BLaER1 (cell line): ENCODE measurements around the gene RUVBL1.

Source experiments
- H3K27ac ChIP-seq: shearing (Covaris generic); formaldehyde crosslinking; 2 replicates; pipeline ENCODE4 v1.8.1; 2022
- H3K27me3 ChIP-seq: shearing (Covaris generic); formaldehyde crosslinking; 2 replicates; pipeline ENCODE4 v1.8.1; 2022
- H3K36me3 ChIP-seq: shearing (Covaris generic); formaldehyde crosslinking; 2 replicates; pipeline ENCODE4 v1.8.1; 2022
- H3K4me1 ChIP-seq: shearing (Covaris generic); formaldehyde crosslinking; 2 replicates; pipeline ENCODE4 v1.8.1; 2022
- H3K4me2 ChIP-seq: shearing (Covaris generic); formaldehyde crosslinking; 2 replicates; pipeline ENCODE4 v1.8.1; 2022
- H3K4me3 ChIP-seq: shearing (Covaris generic); formaldehyde crosslinking; 2 replicates; pipeline ENCODE4 v1.8.1; 2022
- H3K9ac ChIP-seq: shearing (Covaris generic); formaldehyde crosslinking; 2 replicates; pipeline ENCODE4 v1.8.1; 2022
- H3K9me3 ChIP-seq: shearing (Covaris generic); formaldehyde crosslinking; 2 replicates; pipeline ENCODE4 v1.8.1; 2022
- H4K20me1 ChIP-seq: shearing (Covaris generic); formaldehyde crosslinking; 2 replicates; pipeline ENCODE4 v1.8.1; 2022
- Cebpa-rat ChIP-seq: shearing (Covaris generic); IDR thresholded peaks from 2 replicates; pipeline ENCODE4 v1.8.1; 2022

Gene RUVBL1

DNA sequence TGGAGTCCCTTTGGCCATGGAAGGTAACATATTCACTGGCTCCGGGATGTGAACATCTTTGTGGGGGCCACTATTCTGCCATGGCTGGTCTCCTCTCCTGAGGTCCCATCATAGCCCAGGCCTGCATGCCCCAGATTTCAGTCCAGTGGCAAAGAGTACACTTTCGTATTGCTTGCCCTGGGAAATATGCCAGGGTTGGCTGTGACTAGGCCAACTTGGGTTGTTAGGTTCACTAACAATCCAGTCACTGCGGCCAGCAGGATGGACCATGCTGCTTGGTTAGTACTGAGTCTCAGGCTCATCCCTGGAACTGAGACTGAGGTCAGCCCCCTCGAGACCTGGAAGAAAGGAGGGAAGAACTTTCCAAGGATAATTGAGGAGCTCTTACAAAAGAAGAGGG is 19.9 kb upstream of the RUVBL1 start:
- H3K27ac ChIP-seq = no peak overlapping the region
- no peaks in the 10 kb centered on the region for H3K4me1 ChIP-seq
- H3K4me2 ChIP-seq = no peak overlapping the region
- H3K27me3 ChIP-seq = no peaks in the 10 kb centered on the region
- no peaks in the 10 kb centered on the region for H3K9me3 ChIP-seq
- no peak overlapping the region for H3K4me3 ChIP-seq
- no peak for TF ChIP-seq Cebpa-rat
- H3K9ac ChIP-seq = no peak overlapping the region
- no peaks in the 10 kb centered on the region for H4K20me1 ChIP-seq
- no peaks in the 10 kb centered on the region for H3K36me3 ChIP-seq

DNA sequence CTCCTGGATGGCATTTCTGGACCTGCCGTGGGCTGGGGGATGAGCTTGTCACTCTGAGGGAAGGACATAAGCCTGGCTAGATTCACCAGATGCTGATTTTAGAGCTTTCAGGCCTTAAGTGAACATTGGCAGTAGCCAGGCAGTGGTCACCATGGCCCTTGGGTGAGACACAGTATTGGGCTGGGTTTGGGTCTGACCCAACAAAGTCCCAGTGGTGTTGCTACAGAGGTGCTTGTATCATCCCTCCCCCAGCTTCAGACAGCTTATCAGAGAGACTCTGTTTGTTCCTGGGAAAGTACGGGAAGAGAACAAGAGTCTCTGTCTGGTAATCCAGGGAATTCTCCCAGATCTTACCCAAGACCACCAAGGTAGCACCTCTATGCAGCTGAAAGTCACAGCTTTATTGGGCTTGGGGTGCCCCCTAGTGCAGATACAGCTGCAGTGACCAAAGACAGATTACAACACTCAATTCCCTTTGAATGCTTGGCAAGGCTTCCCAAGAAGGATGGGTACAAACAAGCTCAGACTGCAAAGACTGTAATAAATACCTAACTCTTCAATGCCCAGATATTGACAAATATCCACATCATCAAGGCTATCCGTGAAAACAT is 9.8 kb upstream of the RUVBL1 start:
- H3K27ac ChIP-seq = no peak overlapping the region
- no peak overlapping the region for H3K4me3 ChIP-seq
- H3K9me3 ChIP-seq = no peaks in the 10 kb centered on the region
- no peaks in the 10 kb centered on the region for H3K27me3 ChIP-seq
- H3K36me3 ChIP-seq = no peaks in the 10 kb centered on the region
- H3K9ac ChIP-seq = no peak overlapping the region
- no peak overlapping the region for H3K4me2 ChIP-seq
- no peak for TF ChIP-seq Cebpa-rat
- H4K20me1 ChIP-seq = no peaks in the 10 kb centered on the region
- peaks cover 13% of the 10 kb centered on the region for H3K4me1 ChIP-seq

DNA sequence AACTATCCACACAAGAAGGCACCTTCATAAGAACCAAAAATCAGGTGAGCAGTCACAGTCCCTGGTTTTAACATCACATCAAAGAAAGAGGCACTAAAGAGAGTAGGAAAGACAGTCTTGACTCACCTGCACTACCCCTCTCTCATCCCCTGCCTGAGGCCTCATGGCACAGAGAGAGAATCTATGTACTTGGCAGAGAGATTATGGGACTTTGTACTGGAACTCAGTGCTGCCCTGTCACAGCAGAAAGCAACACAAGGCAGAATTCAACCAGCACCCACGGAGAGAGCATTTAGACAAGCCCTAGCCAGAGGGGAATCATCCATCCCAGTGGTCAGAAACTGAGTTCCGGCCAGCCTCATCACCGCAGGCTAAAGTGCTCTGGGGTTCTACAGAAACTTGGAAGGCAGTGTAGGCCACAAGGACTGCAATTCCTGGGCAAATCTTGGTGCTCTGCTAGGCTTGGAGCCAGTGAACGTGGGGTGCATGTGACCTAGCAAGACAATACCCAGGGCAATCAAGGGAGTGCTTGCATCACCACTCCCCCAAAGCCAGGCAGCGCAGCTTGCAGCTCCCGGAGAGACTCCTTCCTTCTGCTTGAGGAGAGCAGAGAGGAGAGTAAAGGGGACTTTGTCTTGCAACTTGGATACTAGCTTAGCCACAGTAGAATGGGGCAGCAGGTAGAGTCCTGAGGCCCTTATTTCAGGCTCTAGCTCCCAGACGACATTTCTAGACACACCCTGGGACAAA is 8.5 kb upstream of the RUVBL1 start:
- Histone ChIP-seq H3K4me1 (peaks cover 13% of the 10 kb centered on the region), H3K27ac (no peak overlapping the region), H3K9ac (no peak overlapping the region), H3K27me3 (no peaks in the 10 kb centered on the region), H3K4me3 (no peak overlapping the region), H3K9me3 (no peaks in the 10 kb centered on the region), H3K4me2 (no peak overlapping the region), H3K36me3 (no peaks in the 10 kb centered on the region), H4K20me1 (no peaks in the 10 kb centered on the region)
- TF ChIP-seq Cebpa-rat = no peak

DNA sequence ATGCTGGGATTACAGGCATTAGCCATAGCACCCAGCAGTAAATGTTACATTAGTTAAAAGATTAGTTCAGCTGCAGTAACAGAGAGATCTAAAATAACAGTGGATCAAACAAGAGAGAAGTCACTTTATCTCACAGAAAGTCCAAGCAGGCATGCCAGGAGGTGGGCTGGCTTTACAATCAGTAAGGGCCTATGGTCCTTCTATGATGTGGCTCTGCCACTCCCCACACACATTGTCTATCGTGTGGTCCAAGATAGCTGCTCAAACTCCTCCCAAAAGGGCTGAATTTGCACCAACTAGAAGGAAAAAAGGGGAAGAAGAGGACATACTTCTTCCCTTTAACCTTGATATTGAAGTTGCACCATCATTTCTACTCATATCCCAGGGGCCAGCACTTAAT is 4.6 kb upstream of the RUVBL1 start:
- Histone ChIP-seq H4K20me1 (no peaks in the 10 kb centered on the region), H3K27me3 (no peaks in the 10 kb centered on the region), H3K4me2 (no peak overlapping the region), H3K9me3 (no peaks in the 10 kb centered on the region), H3K27ac (no peak overlapping the region), H3K9ac (no peak overlapping the region), H3K36me3 (no peaks in the 10 kb centered on the region), H3K4me3 (no peak overlapping the region), H3K4me1 (0 out of 2 replicates have a peak, but pooled peaks cover 4% of the 10 kb centered on the region)
- no peak for TF ChIP-seq Cebpa-rat

DNA sequence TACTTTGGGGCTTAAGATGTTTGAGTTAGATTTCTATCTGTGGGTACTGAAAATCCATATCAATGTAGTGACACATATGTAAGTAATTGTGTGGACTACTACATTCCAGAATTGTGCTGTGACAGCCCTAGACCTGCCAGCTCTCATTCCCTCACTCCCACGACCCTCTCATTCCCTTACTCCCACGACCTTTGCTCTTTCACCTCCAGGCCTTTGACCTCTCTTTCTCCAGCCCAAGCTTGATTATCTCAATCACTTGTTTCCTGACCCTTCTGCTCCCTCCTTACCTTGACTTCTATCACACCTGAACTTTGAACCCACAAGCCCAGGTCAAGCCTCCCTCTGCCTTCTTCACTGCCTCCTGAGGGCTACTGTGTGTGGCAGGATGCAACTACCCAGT is 3.6 kb upstream of the RUVBL1 start:
- no peak overlapping the region for H3K9ac ChIP-seq
- no peaks in the 10 kb centered on the region for H3K9me3 ChIP-seq
- H3K27me3 ChIP-seq = no peaks in the 10 kb centered on the region
- no peak for TF ChIP-seq Cebpa-rat
- H3K4me3 ChIP-seq = no peak overlapping the region
- no peaks in the 10 kb centered on the region; the same call in 1 of the 2 replicates for H4K20me1 ChIP-seq
- H3K4me2 ChIP-seq = no peak overlapping the region
- no peak overlapping the region for H3K27ac ChIP-seq
- H3K4me1 ChIP-seq = peaks cover 13% of the 10 kb centered on the region
- H3K36me3 ChIP-seq = peaks cover under 1% of the 10 kb centered on the region; the same call in 1 of the 2 replicates

DNA sequence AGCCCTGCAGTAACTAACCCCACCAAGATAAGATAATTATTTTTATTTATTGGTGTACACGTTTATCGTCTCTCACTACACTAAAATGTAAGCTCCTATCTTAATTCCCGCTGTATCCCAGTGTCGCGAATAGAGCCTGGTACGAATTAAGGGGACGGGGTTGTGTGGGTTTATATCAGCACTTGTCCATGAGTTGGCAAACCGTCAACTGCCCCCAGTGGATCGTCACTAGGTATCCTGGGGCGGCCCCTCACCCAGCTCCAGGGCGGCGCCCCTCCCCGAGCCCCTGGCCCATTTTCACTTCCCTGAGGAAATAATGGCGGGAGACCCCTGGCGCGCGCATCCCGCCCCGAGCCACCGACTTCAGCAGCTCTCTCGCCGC is 465 bp downstream of the RUVBL1 start:
- H4K20me1 ChIP-seq = peaks cover 5% of the 10 kb centered on the region; the same call in 1 of the 2 replicates
- no peaks in the 10 kb centered on the region for H3K9me3 ChIP-seq
- peak overlapping the region; percentile 94 for H3K4me3 ChIP-seq
- peaks cover 32% of the 10 kb centered on the region for H3K36me3 ChIP-seq
- peaks cover 14% of the 10 kb centered on the region for H3K4me1 ChIP-seq
- H3K27me3 ChIP-seq = no peaks in the 10 kb centered on the region
- H3K9ac ChIP-seq = peak overlapping the region; percentile 84
- H3K4me2 ChIP-seq = peak overlapping the region; percentile 86
- TF ChIP-seq Cebpa-rat = no peak
- peak overlapping the region; percentile 86 for H3K27ac ChIP-seq

DNA sequence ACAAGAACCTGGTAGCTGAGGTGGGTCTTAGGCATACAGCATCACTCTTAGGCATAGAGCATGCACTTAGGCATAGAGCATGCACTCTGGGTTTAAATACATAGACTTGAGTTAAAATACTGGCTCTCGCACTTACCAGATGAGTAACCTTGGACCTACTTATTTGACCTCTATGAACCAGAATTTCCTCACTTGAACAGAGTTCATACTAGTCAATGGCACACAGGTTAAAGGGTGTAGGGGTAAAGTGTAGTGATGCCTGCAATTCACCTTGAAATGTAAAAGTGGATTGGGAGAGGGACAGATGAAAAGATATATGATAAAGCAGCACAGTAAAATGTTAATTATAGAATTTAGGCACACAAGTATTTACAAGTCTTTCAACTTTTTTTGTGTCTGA is 1.6 kb downstream of the RUVBL1 start:
- no peak for TF ChIP-seq Cebpa-rat
- Histone ChIP-seq H4K20me1 (peaks cover 10% of the 10 kb centered on the region; the same call in 1 of the 2 replicates), H3K36me3 (peaks cover 44% of the 10 kb centered on the region), H3K4me1 (peaks cover 14% of the 10 kb centered on the region), H3K9ac (no peak overlapping the region), H3K4me3 (no peak overlapping the region), H3K9me3 (no peaks in the 10 kb centered on the region), H3K4me2 (peak overlapping the region; percentile 86), H3K27me3 (no peaks in the 10 kb centered on the region), H3K27ac (no peak overlapping the region)

DNA sequence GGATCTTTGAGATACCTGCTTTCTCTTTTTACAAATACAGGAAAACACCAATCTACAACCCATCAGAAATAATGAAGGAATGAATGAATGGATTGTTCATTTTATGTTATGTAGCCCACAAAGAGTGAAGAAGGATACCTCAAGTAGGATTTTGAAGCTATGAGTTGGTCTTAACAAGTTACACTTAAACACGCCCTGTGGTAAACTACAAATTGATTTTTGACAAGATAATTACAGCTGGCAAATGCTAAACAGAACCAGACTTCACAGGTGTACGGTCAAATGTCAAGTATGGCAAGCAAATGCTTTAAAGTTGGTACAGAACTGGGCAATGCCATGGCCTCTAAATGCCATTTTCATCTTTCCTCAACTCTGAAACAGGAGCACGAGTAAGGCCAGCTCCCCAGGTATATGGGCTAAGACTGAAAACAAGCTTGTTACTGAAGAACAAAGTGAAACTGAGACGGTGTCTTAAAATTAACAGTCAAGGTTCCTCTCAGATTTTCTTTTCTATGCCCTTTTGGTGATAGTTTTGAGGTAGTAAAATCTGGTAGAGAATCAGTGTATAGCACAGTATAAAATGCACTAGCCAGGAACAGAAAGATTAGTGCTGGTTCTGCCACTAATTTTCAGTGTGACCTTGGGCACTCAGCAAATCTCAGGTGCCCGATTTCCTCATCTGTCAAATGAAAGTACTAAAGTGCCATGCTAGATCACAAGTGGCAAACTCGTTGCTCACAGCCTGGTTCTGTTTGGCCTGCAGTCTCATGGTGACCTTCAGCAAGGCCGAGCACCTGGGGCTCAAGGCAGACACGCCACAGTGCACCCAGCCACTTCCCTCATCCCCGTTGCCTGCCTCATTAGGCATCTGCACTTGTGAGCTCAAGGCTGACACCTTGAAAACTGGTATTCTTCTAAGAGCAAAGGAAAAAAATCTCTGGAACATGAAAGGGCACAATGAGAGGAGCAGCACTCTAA is 9.5 kb downstream of the RUVBL1 start:
- TF ChIP-seq Cebpa-rat = no peak
- Histone ChIP-seq H3K4me2 (peak overlapping the region; percentile 9; the same call in 1 of the 2 replicates), H3K9ac (no peak overlapping the region), H4K20me1 (peaks cover 58% of the 10 kb centered on the region), H3K36me3 (peaks cover 99% of the 10 kb centered on the region), H3K27me3 (no peaks in the 10 kb centered on the region), H3K4me3 (no peak overlapping the region), H3K27ac (no peak overlapping the region), H3K4me1 (peaks cover 7% of the 10 kb centered on the region; the same call in 1 of the 2 replicates), H3K9me3 (no peaks in the 10 kb centered on the region)

DNA sequence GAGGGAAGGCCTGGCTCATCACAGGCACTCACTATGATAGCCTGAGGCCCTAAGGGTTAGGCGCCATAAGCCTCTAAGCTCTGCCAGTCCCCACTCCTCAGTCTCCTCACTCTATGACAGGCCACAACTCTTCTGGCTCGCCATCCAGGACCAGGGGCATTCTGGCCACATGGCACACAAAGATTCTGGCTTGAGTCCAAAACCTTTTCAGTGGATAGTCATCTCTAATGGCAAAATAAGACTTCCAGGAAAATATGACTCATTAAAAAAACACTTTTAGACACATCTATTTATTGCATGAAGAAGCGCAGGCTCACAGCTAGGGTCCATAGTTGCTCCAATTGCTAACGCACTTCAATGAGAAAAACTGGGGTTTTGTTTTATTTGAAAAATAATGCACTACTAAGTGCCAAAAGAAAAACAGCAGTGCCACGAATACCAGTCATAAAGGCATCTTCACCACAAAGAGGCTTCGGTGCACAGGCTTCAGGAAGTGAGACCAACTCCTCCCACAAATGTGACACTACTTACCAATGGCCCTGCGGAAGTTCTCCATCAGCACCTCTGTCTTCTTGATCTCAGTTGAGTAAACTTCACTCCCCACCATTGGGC is 11.1 kb downstream of the RUVBL1 start:
- Histone ChIP-seq H3K9me3 (no peaks in the 10 kb centered on the region), H3K4me3 (no peak overlapping the region), H3K36me3 (peaks cover 99% of the 10 kb centered on the region), H3K9ac (no peak overlapping the region), H3K4me1 (peaks cover 7% of the 10 kb centered on the region; the same call in 1 of the 2 replicates), H3K4me2 (no peak overlapping the region), H3K27me3 (no peaks in the 10 kb centered on the region), H4K20me1 (peaks cover 66% of the 10 kb centered on the region), H3K27ac (no peak overlapping the region)
- no peak for TF ChIP-seq Cebpa-rat
